ENCODE results near the gene VIT.

GRCh38 chr2:36770542-36771287 is 74.2 kb downstream of the VIT start:
- TF ChIP-seq CTCF (IDR thresholded peaks at IDR 0.05) (peak in 1 of 3 experiments; percentile 4), POLR2A (IDR thresholded peaks at IDR 0.05) (no peak)
